Stimulated activated CD4-positive, alpha-beta T cell treated with anti-CD3 and anti-CD28 coated beads, TNF-alpha, amount 100 ng/mL, for 1 hour (primary cell): ENCODE data around the gene AIFM2.

Experiments used
- DNase-seq, 3 donors: peaks; one replicate each; pipeline ENCODE4 v3.0.0-alpha.2; 2020; ENCODE audit warnings: low read depth in 3 of 3, low spot score in 1 of 3

The AIFM2 gene

DNA sequence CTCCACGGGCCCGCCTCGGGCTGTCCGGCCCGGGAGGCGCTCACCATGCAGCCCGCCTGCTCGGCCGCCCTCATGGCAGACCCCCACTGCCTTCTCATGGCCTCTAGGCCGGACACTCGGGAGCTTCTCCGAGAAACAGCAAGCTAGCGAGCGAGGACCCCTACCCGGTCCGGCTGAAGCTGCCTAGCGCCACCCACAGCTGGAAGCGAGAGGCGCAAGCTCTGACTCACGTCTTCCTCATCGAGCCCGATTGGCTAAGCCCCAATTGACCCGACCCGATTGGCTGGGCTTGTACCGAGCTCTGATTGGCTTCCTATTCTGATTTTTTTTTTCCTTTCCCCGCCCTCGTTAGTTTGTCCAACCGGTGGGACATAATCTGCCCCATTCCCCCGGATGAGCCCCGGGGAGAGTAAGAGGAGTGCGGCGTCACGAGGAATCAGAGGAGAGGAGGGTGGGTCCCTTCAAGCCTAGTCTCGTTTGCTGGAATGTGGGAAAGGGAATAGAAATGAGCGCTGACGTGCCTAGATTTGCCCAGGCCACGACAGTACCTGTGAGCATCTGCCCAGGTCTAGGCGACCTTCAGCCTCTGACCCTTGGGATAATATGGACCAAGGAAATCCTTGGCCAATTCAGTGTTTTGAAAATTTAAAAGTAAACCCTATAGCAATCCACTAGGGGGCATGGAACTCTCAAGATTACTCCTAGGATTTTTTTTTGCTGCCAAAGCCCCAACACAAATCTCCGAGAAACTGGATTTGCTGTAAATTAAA, 14.0 kb upstream of the AIFM2 start, which contains the start of gene TYSND1:
TYSND1 (minus strand) TSS at position 212 of the 770 bp plus-strand sequence; CDS start at position 98, 114 bp downstream.
- DNase-seq = peak; percentile 78 to 80 (median 79)

DNA sequence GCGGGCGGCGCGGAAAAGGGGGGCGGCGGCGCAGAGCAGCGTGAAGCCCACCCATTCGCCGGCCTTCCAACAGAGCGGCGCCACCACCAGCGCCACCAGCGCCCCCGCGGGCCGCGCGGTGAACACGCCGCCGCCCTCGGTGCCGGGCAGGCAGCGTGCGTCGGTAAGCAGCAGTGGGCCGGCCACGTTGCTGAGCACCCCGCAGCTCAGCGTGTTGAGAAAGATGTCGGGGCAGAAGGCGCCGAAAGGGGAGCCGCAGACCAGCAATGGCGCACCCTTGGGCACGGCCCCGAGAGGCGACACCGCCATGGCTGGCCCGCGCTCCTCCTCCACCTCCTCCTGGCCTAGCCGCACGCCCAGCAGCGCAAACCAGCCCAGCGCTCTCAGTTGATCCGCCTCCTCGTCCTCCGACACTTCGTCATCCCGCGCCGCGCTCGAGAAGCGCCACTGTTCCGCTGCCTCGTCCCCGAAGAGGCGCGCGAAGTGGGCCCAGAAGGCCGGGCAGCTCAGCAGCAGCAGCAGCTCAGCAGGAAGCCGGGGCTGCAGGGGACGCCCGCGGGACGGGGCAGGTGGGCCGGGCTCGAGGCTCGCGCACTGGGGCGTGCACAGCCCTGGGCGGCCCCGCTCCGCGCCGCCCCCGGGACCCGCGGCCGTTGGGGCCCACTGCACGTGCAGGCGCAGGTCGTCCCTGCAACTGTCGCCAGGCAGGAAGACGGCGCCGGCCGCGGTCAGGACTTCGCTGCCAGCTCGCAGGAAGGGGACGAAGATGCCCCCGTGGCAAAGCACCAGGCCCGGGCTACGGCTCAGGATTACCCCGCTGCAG, 13.3 kb upstream of the AIFM2 start:
- peak in 2 of 3 donors; percentile 36 to 59 for DNase-seq

DNA sequence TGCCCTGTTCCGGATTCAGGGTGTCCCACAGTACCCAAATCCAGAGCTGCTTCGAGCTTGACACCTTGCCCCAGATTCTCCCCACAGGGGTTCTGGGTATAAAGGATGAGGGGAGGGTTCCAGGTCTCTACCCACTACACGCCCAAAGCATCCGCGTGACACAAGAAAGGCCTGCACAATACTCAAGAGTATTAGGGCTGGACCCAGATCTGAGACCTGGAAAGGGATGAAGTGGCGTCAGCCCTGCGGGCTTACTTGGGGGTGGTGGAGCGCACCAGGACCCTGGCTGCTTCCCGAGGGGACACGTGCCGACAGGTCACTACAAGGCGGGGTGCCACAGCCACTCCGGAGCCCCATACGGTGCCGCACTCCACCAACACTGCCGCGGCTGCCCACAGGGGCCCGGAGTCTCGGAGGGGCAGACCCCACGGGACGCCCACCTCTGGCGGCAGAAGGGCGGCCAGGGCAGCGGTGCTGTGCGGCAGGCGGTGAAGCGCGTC, 12.6 kb upstream of the AIFM2 start:
- DNase-seq = no peak

DNA sequence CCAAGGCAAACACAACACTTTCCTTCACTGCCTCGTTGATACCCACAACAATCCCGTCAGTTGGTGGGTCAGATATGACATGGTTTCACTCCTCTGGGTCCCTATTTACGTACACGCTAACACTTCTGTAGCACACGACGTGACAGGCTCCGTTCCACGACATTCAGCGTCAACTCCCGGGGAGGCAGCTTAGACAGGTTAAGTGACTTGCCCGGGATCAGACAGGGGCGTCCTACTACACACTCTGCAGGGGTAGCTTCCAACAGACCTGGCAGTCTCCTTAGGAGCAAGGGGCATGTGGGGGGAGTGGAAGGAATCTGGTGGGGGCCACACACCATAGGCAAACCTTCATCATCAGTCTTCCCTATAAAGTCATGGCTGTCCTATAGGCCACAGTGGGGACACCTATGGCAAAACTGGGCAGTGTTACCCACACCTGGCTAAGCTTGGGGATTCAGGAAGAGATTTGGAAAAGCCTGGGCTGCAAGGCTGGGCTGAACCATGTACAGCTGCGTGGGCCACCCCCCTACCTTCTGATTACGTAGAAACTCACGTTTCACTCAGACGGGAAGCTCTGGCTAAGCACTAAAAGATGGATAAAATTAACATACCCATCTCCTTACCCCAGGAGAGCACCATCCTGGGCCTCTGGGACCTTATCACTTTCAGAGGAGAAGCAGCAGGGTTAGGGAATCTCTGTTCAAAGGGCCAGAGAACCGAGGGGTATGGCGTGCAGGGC, 11.9 kb upstream of the AIFM2 start:
- DNase-seq = no peak

- DNase-seq = no peak
These were observed 9.9 kb upstream of the AIFM2 start for GRCh38 chr10:70142555-70142954.

- DNase-seq = no peak
These were observed 7.7 kb upstream of the AIFM2 start for GRCh38 chr10:70140297-70140696.

DNA sequence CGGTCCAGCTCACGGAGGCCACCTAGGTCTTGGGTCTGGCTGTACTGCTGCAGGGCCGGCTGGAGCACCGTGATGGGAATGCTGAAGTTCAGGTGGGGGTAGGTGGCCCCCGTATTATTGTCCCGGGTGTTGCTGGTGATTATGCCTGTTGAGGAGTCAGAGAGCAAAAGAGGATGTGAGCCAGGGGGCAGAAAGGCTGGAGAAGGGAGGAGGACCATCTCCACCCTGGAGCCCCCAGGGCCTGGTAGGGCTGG, 7.3 kb upstream of the AIFM2 start:
- no peak for DNase-seq

DNA sequence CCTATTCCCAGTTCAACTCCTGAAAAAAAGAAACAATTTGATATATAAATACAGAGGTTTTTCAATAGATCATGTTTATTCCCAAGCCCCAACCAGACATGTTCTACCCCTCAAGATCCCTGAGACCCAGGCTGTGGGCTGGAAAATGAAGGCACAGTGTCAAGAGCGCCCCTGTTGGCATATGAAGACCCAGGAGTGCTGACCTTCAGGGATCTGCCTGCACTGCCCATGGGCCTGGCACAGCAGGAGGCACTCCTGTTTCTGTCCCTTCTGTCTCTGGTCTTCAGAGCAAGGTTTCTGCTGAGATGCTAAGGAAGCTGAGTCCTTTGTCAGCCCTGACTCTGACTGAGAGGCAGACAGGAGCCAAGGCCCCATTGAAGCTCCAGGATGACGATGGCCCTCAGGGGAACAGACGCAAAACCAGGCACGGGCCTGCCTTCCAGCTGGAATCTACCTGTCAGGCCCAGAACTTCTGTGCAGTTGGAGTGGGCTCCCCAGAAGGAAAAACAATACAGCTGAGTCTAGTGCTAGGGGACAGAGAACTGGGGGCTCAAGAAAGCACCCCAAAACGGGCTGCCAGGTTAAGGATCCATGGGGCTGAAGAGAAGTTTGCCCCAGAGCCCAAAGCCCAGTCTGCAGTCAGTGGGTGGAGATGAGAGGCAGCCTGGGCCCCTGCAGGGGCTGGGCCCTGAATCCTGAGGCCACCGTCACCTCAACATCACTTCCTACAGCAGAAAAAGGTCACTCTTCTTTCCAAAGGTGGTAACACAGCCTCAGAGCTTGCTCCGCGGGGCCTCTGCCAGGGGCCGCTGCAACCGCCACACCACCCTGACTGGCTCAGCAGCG, 6.7 kb upstream of the AIFM2 start:
- no peak for DNase-seq

DNA sequence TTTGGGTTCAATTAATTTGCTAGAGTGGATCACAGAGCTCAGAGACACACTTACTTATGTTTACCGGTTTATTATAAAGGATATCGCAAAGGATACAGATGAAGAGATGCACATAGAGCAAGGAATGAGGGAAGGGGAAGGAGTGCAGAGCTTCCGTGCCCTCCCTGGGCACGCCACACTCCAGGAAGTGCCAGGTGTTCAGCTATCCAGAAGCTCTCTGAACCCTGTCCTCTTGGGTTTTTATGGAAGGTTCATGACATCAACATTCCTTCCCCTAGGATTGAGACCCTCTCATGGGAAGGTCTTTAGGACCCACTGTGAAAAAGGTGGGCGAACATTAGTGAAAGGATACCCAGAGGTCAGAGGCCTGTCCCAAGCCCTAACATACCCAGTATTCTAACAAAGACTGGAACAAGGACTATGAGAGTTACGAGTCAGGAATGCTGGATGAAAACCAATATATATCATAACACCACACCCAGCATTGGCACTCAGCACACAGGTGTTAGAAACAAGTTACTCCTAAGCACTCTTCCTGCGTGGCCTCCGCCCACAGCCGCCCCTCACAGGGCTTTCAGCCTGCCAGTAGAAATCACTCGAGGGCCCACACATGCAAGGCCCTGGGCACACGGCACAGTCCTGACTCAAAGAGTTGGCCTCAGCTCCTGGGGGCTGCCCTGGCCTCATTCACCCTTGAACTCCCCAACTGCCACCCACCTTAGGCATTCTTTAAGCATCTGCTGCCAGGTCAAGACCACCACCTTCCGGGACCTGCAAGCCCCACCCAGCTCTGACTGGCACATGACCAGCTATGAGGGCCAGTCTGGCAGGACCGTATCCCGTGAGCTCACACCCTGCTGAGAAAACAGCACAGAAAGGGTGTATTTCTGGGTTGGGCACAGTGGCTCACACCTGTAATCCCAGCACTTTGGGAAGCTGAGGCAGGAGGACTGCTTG, 5.6 kb upstream of the AIFM2 start:
- DNase-seq = no peak

DNA sequence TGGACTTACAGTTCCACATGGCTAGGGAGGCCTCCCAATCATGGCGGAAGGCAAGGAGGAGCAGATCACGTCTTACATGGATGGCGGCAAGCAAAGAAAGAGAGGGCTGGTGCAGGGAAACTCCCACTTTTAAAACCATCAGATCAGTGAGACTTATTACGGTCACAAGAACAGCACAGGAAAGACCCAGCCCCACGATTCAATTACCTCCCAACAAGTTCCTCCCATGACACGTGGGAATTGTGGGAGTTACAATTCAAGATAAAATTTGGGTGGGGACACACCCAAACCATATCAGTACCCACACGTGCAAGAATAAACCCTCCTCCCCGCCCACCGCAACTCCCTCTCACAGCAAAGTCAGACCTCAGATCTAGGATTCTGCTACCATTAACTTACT, 4.5 kb upstream of the AIFM2 start:
- DNase-seq = no peak

DNA sequence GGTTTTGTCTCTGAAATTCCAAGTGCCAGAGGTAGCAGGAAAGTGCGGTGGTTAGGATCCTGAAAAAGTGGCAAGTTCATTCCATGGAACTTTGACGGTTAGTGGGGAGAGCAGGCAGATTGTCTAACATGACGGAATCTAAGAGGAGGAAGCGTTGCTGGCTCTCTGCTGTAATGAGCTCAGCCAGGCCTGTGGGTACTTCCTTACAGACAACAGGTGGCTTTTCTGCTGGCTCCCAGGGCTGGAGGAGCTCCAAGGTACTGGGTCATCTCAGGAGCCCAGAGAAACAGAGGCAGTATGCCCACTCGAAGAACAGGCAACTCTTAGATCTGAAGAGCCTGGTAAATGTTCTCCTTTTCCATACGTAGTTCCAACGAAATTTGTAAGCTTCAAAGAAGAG, 3.1 kb upstream of the AIFM2 start:
- no peak for DNase-seq

GRCh38 chr10:70135046-70135445, 2.4 kb upstream of the AIFM2 start:
- no peak for DNase-seq

DNA sequence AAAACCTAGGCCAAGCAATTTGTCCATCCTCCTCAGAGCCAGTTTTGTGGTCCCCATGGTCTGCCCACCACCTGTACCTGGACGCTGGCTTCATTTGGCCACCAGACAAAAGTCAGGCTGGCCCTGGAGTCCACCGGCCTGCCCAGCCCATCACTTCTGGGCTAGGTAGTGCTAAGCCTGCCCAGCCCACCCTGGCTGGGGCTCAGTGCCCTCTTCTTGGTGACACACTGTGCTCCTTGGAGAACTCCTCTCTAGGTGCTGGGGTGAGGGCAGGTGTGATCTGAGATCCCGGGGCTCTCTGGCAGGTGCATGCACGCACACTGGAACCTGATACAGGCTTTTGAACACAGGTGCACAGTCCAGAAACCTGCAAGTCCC, 1.1 kb downstream of the AIFM2 start:
- no peak for DNase-seq

- no peak for DNase-seq
These were observed 1.6 kb downstream of the AIFM2 start for GRCh38 chr10:70130878-70131559.

GRCh38 chr10:70126700-70127395, 5.8 kb downstream of the AIFM2 start:
- no peak for DNase-seq

DNA sequence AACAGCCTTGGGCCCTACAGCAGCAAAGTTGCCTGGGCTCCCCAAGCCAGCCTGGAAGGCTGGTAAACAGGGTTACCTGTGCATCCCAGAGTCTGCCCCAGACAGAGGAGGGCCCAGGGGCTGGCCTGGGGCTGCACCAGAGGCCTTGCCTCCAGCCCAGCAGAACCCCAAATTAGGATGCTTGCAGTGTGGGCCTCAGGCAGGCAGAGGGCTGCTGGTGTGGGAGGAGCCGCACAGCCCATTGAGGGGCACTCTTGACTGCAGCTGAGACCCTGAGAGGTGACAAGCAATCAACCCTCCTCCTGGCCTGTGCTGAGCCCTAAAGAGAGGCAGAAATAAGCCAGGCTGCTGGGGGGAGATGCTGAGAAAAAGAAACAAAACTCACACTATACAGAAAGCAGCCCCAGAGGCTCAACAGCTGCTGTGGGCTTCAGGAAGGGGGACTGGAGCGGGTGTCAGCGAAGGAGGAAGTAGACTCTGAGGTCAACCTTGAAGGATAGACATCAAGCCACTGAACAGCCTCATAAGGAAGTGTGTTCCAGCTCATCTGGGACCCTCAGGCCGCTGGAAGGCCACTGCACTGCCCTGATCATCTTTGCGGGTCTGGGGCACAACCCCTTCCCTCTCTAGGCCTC, 6.6 kb downstream of the AIFM2 start:
- DNase-seq = no peak

- no peak for DNase-seq
These were observed 7.7 kb downstream of the AIFM2 start for GRCh38 chr10:70124918-70125317.

DNA sequence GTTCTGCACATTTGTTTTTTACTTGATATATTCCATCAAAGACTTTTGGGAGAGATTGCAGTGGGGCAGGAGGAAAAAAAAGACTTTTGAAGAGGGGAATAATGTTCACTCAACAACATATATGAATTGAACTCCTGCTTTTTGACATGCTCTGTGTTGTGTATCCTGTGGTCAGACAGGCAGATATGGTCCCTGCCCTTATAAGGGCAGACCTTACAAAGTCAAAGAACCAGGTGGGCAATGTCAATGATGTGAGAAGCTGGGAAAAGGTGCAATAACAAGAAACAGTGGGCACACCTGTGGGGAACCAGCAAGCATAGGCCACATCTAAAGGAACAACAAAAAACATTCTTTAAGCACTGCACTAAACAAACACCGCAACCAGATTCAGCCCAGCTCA, 8.2 kb downstream of the AIFM2 start:
- DNase-seq = no peak
